Sigmoid colon (tissue), 7 donors: Measurements from ENCODE around the gene FCGBP. TPM values are rescaled to one million over a fixed set of nuclear protein-coding genes. Genes with fewer than 3 reads are reported as not detected.

Experiments
- DNase-seq: peaks from one replicate; pipeline ENCODE4 v3.0.0-alpha.2; 2019
- H3K27ac ChIP-seq, 4 donors: fragments of 200-600 bp; sonication (generic); one replicate each; pipeline ENCODE4 v1.5.1; 2016 to 2019; ENCODE audit warnings: mild to moderate bottlenecking in 1 of 4
- H3K27me3 ChIP-seq, 3 donors: fragments of 200-600 bp; sonication (generic); one replicate each; pipeline ENCODE4 v1.5.1; 2019; ENCODE audit warnings: mild to moderate bottlenecking in 1 of 3
- H3K36me3 ChIP-seq, 4 donors: fragments of 200-600 bp; sonication (generic); one replicate each; pipeline ENCODE4 v1.5.1; 2016 to 2019
- H3K4me1 ChIP-seq, 4 donors: fragments of 200-600 bp; sonication (generic); one replicate each; pipeline ENCODE4 v1.5.1; 2017 to 2019
- H3K4me3 ChIP-seq, 4 donors: fragments of 200-600 bp; sonication (generic); one replicate each; pipeline ENCODE4 v1.5.1; 2017 to 2019; ENCODE audit warnings: mild to moderate bottlenecking in 2 of 4, moderate library complexity in 1 of 4
- H3K9me3 ChIP-seq, 4 donors: fragments of 200-600 bp in 3 of 4; sonication (generic) in 3 of 4; one replicate each; pipeline versions ENCODE4 v1.5.1 to v1.6.1; 2013 to 2019
- CTCF ChIP-seq, 4 experiments: fragments of 450-650 bp in 3 of 4; fragments of 200-600 bp in 1 of 4; IDR thresholded peaks; one replicate each; pipeline ENCODE4 v1.5.1; 2016 to 2019; ENCODE audit warnings: antibody characterized with exemption in 4 of 4, mild to moderate bottlenecking in 3 of 4, moderate library complexity in 2 of 4
- EP300 ChIP-seq, 4 donors: sonication (generic); formaldehyde crosslinking; IDR thresholded peaks; one replicate each; pipeline ENCODE4 v1.6.1; 2017; ENCODE audit warnings: antibody characterized with exemption in 4 of 4
- POLR2A ChIP-seq, 2 donors: fragments of 450-650 bp; IDR thresholded peaks; one replicate each; pipeline ENCODE4 v1.6.1; 2016; ENCODE audit warnings: antibody characterized with exemption in 2 of 2, mild to moderate bottlenecking in 2 of 2, moderate library complexity in 2 of 2
- POLR2AphosphoS5 ChIP-seq, 4 donors: sonication (generic); formaldehyde crosslinking; IDR thresholded peaks; one replicate each; pipeline ENCODE4 v1.6.1; 2017; ENCODE audit warnings: antibody characterized with exemption in 4 of 4
- WGBS, 2 donors: extraction: QIAGEN DNeasy Blood & Tissue Kit; methylation state at CpG; one replicate each; pipeline ENCODE4 v1.1.7; 2013; 5-methylcytosine and 5-hydroxymethylcytosine counted together
- intact Hi-C: fragments of 100-400 bp; cut with DNase I; formaldehyde crosslinking; loops from one replicate; pipeline ENCODE4 v1.15.1; 2023
- polyA plus RNA-seq, 3 donors: library from polyadenylated mRNA; stranded (reverse); fragments of 200-250 nt; gene quantifications; one replicate each; pipeline ENCODE4 v1.2.3, GENCODE V29; 2013
- total RNA-seq, 4 donors: library from RNA; depleted of rRNA; stranded (reverse); fragments of >200 nt; gene quantifications; one replicate each; pipeline ENCODE4 v1.1.0, GENCODE V29; 2016
- donor health status: healthy with polysubstance abuse.
- donor health status: Bipolar disorder and iron deficiency.
- donor health status: healthy.

FCGBP gene
- total and polyA plus RNA-seq, 7 donors, result 7.5 to 713 (median 83.5) TPM

- H3K4me3 ChIP-seq, result no peak overlapping the region
- H3K9me3 ChIP-seq, result peaks cover 0 to 4% (median 0%) of the 10 kb centered on the region in 4 donors
- DNase-seq, result no peak
- intact Hi-C loops, result no loop called here
- WGBS, 2 donors, result 90 to 93% methylated on average over 23 of the region's 23 CpGs
- H3K27me3 ChIP-seq, result peaks cover 0 to 5% (median 0%) of the 10 kb centered on the region in 3 donors
- TF ChIP-seq CTCF (IDR thresholded peaks at IDR 0.05), result no peak
- TF ChIP-seq POLR2A (IDR thresholded peaks at IDR 0.05), result no peak
- no peak for TF ChIP-seq POLR2AphosphoS5 (IDR thresholded peaks at IDR 0.05)
- TF ChIP-seq EP300 (IDR thresholded peaks at IDR 0.05), result no peak
- H3K27ac ChIP-seq, result no peak overlapping the region
- no peaks in the 10 kb centered on the region for H3K4me1 ChIP-seq
- H3K36me3 ChIP-seq, result no peaks in the 10 kb centered on the region
Observed at GRCh38 chr19:39927524-39928356, 6.7 kb downstream of the FCGBP start.

GRCh38 chr19:39927076-39927475, 7.4 kb downstream of the FCGBP start:
- Histone ChIP-seq H3K4me1 (no peaks in the 10 kb centered on the region), H3K27me3 (peaks cover 0 to 5% (median 0%) of the 10 kb centered on the region in 3 donors), H3K9me3 (peaks cover 0 to 4% (median 0%) of the 10 kb centered on the region in 4 donors), H3K4me3 (no peak overlapping the region), H3K36me3 (no peaks in the 10 kb centered on the region), H3K27ac (no peak overlapping the region)
- 93% methylated on average over 11 of the region's 11 CpGs for WGBS, 2 donors
- TF ChIP-seq POLR2A (IDR thresholded peaks at IDR 0.05) (no peak), POLR2AphosphoS5 (IDR thresholded peaks at IDR 0.05) (no peak), EP300 (IDR thresholded peaks at IDR 0.05) (no peak), CTCF (IDR thresholded peaks at IDR 0.05) (no peak)
- no peak for DNase-seq
- intact Hi-C loops, result no loop called here

GRCh38 chr19:39926170-39926760, 8.2 kb downstream of the FCGBP start:
- H3K36me3 ChIP-seq, result no peaks in the 10 kb centered on the region
- no peak for DNase-seq
- peaks cover 0 to 5% (median 0%) of the 10 kb centered on the region in 3 donors for H3K27me3 ChIP-seq
- no peak overlapping the region for H3K27ac ChIP-seq
- peaks cover 0 to 4% (median 0%) of the 10 kb centered on the region in 4 donors for H3K9me3 ChIP-seq
- TF ChIP-seq EP300 (IDR thresholded peaks at IDR 0.05) (no peak), POLR2A (IDR thresholded peaks at IDR 0.05) (no peak), POLR2AphosphoS5 (IDR thresholded peaks at IDR 0.05) (no peak), CTCF (IDR thresholded peaks at IDR 0.05) (no peak)
- intact Hi-C loops, result no loop called here
- H3K4me3 ChIP-seq, result no peak overlapping the region
- no peaks in the 10 kb centered on the region for H3K4me1 ChIP-seq
- 93% methylated on average over 8 of the region's 8 CpGs for WGBS, 2 donors

- peaks cover 0 to 4% (median 0%) of the 10 kb centered on the region in 4 donors for H3K9me3 ChIP-seq
- peaks cover 0 to 5% (median 0%) of the 10 kb centered on the region in 3 donors for H3K27me3 ChIP-seq
- TF ChIP-seq POLR2AphosphoS5 (IDR thresholded peaks at IDR 0.05), result no peak
- no peak for TF ChIP-seq POLR2A (IDR thresholded peaks at IDR 0.05)
- TF ChIP-seq CTCF (IDR thresholded peaks at IDR 0.05), result no peak
- no peak for TF ChIP-seq EP300 (IDR thresholded peaks at IDR 0.05)
- no peaks in the 10 kb centered on the region for H3K4me1 ChIP-seq
- WGBS, 2 donors, result 85 to 92% methylated on average over 5 of the region's 5 CpGs
- intact Hi-C loops, result no loop called here
- no peak for DNase-seq
- H3K4me3 ChIP-seq, result no peak overlapping the region
- H3K36me3 ChIP-seq, result no peaks in the 10 kb centered on the region
- H3K27ac ChIP-seq, result no peak overlapping the region
Observed at GRCh38 chr19:39924952-39925351, 9.5 kb downstream of the FCGBP start.
